ENCODE data around the gene TEX35.

GRCh38 chr1:178540646-178541045 is 27.7 kb downstream of the TEX35 start:
- no peak for TF ChIP-seq CTCF (IDR thresholded peaks at IDR 0.05)
- no peak for TF ChIP-seq POLR2A (IDR thresholded peaks at IDR 0.05)

Measured in heart left ventricle (tissue), 13 donors.